Measurements from ENCODE around the gene ANKRD44.

ANKRD44 gene

GRCh38 chr2:197236159-197236558 lies 74.4 kb downstream of the ANKRD44 start:
- DNase-seq = no peak

- DNase-seq = no peak
Measured at GRCh38 chr2:197235711-197236110, 74.9 kb downstream of the ANKRD44 start.

- DNase-seq = no peak
Measured at GRCh38 chr2:197234671-197235191, 75.8 kb downstream of the ANKRD44 start.

GRCh38 chr2:197233473-197233872 lies 77.1 kb downstream of the ANKRD44 start:
- DNase-seq = no peak

GRCh38 chr2:197232010-197232409 lies 78.6 kb downstream of the ANKRD44 start:
- DNase-seq = no peak

- DNase-seq = no peak
Measured at GRCh38 chr2:197229509-197230443, 80.8 kb downstream of the ANKRD44 start.

GRCh38 chr2:197223451-197223850 lies 87.1 kb downstream of the ANKRD44 start:
- DNase-seq = no peak

GRCh38 chr2:197219636-197220035 lies 90.9 kb downstream of the ANKRD44 start:
- no peak for DNase-seq

- DNase-seq = no peak
Measured at GRCh38 chr2:197217541-197217940, 93.0 kb downstream of the ANKRD44 start.

- DNase-seq = no peak
Measured at GRCh38 chr2:197216361-197216979, 94.1 kb downstream of the ANKRD44 start.

- no peak for DNase-seq
Measured at GRCh38 chr2:197215748-197216360, 94.7 kb downstream of the ANKRD44 start.

- DNase-seq = no peak
Measured at GRCh38 chr2:197212344-197213262, 98.0 kb downstream of the ANKRD44 start.

- no peak for DNase-seq
Measured at GRCh38 chr2:197211881-197212342, 98.7 kb downstream of the ANKRD44 start.

GRCh38 chr2:197210430-197210829 lies 100.2 kb downstream of the ANKRD44 start:
- no peak for DNase-seq

GRCh38 chr2:197209742-197210408 lies 100.7 kb downstream of the ANKRD44 start:
- DNase-seq = no peak

- DNase-seq = no peak
Measured at GRCh38 chr2:197209246-197209645, 101.3 kb downstream of the ANKRD44 start.

- no peak for DNase-seq
Measured at GRCh38 chr2:197208841-197209240, 101.7 kb downstream of the ANKRD44 start.

GRCh38 chr2:197208024-197208423 lies 102.6 kb downstream of the ANKRD44 start:
- no peak for DNase-seq

GRCh38 chr2:197207598-197207997 lies 103.0 kb downstream of the ANKRD44 start:
- no peak for DNase-seq

GRCh38 chr2:197207106-197207505 lies 103.5 kb downstream of the ANKRD44 start:
- no peak for DNase-seq

GRCh38 chr2:197205585-197206215 lies 104.9 kb downstream of the ANKRD44 start:
- no peak for DNase-seq
